ENCODE measurements around the gene CELF3. TPM values are rescaled to one million over a fixed set of nuclear protein-coding genes. Genes with fewer than 3 reads are reported as not detected.

Gene CELF3
- total and polyA plus RNA-seq, 2 donors, result 0.37 to 0.47 TPM

GRCh38 chr1:151714820-151715725 is 1.5 kb downstream of the CELF3 start:
- Histone ChIP-seq H3K27ac (ENCODE audit: low read depth) (no peak overlapping the region), H3K4me1 (ENCODE audit: insufficient read depth) (no peaks in the 10 kb centered on the region), H3K4me3 (ENCODE audit: low read depth, low read length) (no peak overlapping the region), H3K36me3 (ENCODE audit: insufficient read depth) (no peaks in the 10 kb centered on the region)
- DNase-seq (ENCODE audit: extremely low spot score), result no peak
- WGBS, result 61% methylated on average over 10 of the region's 10 CpGs

GRCh38 chr1:151713874-151714273 is 2.7 kb downstream of the CELF3 start:
- no peak for DNase-seq (ENCODE audit: extremely low spot score)
- no peaks in the 10 kb centered on the region for H3K36me3 ChIP-seq (ENCODE audit: insufficient read depth)
- no peak overlapping the region for H3K27ac ChIP-seq (ENCODE audit: low read depth)
- no peaks in the 10 kb centered on the region for H3K4me1 ChIP-seq (ENCODE audit: insufficient read depth)
- no peak overlapping the region for H3K4me3 ChIP-seq (ENCODE audit: low read depth, low read length)
- 86% methylated on average over 2 of the region's 2 CpGs for WGBS

- Histone ChIP-seq H3K4me1 (ENCODE audit: insufficient read depth) (no peaks in the 10 kb centered on the region), H3K4me3 (ENCODE audit: low read depth, low read length) (no peak overlapping the region), H3K36me3 (ENCODE audit: insufficient read depth) (no peaks in the 10 kb centered on the region), H3K27ac (ENCODE audit: low read depth) (no peak overlapping the region)
- no peak for DNase-seq (ENCODE audit: extremely low spot score)
- WGBS, result 76% methylated on average over 2 of the region's 2 CpGs
Measured at GRCh38 chr1:151713044-151713443, 3.6 kb downstream of the CELF3 start.

- Histone ChIP-seq H3K4me3 (ENCODE audit: low read depth, low read length) (no peak overlapping the region), H3K27ac (ENCODE audit: low read depth) (no peak overlapping the region), H3K4me1 (ENCODE audit: insufficient read depth) (no peaks in the 10 kb centered on the region), H3K36me3 (ENCODE audit: insufficient read depth) (no peaks in the 10 kb centered on the region)
- WGBS, result 64% methylated on average over 10 of the region's 10 CpGs
- no peak for DNase-seq (ENCODE audit: extremely low spot score)
Measured at GRCh38 chr1:151711951-151712350, 4.7 kb downstream of the CELF3 start.

- no peak for DNase-seq (ENCODE audit: extremely low spot score)
- H3K4me3 ChIP-seq (ENCODE audit: low read depth, low read length), result no peak overlapping the region
- WGBS, result 83% methylated on average over 21 of the region's 21 CpGs
- no peaks in the 10 kb centered on the region for H3K4me1 ChIP-seq (ENCODE audit: insufficient read depth)
- H3K36me3 ChIP-seq (ENCODE audit: insufficient read depth), result no peaks in the 10 kb centered on the region
- no peak overlapping the region for H3K27ac ChIP-seq (ENCODE audit: low read depth)
Measured at GRCh38 chr1:151711044-151711800, 5.4 kb downstream of the CELF3 start.

- no peaks in the 10 kb centered on the region for H3K4me1 ChIP-seq (ENCODE audit: insufficient read depth)
- WGBS, result 40% methylated on average over 15 of the region's 15 CpGs
- no peak overlapping the region for H3K4me3 ChIP-seq (ENCODE audit: low read depth, low read length)
- no peak for DNase-seq (ENCODE audit: extremely low spot score)
- H3K27ac ChIP-seq (ENCODE audit: low read depth), result no peak overlapping the region
- H3K36me3 ChIP-seq (ENCODE audit: insufficient read depth), result no peaks in the 10 kb centered on the region
Measured at GRCh38 chr1:151710187-151710840, 6.3 kb downstream of the CELF3 start.

- H3K4me1 ChIP-seq (ENCODE audit: insufficient read depth), result no peaks in the 10 kb centered on the region
- no peak overlapping the region for H3K4me3 ChIP-seq (ENCODE audit: low read depth, low read length)
- H3K36me3 ChIP-seq (ENCODE audit: insufficient read depth), result no peaks in the 10 kb centered on the region
- WGBS, result 81% methylated on average over 15 of the region's 15 CpGs
- H3K27ac ChIP-seq (ENCODE audit: low read depth), result no peak overlapping the region
- no peak for DNase-seq (ENCODE audit: extremely low spot score)
Measured at GRCh38 chr1:151708891-151709290, 7.7 kb downstream of the CELF3 start.

GRCh38 chr1:151707541-151708065 is 9.0 kb downstream of the CELF3 start:
- WGBS, result 93% methylated on average over 15 of the region's 15 CpGs
- no peaks in the 10 kb centered on the region for H3K4me1 ChIP-seq (ENCODE audit: insufficient read depth)
- DNase-seq (ENCODE audit: extremely low spot score), result no peak
- no peak overlapping the region for H3K27ac ChIP-seq (ENCODE audit: low read depth)
- H3K4me3 ChIP-seq (ENCODE audit: low read depth, low read length), result no peak overlapping the region
- H3K36me3 ChIP-seq (ENCODE audit: insufficient read depth), result no peaks in the 10 kb centered on the region

GRCh38 chr1:151706464-151707415 is 9.9 kb downstream of the CELF3 start:
- no peak overlapping the region for H3K27ac ChIP-seq (ENCODE audit: low read depth)
- WGBS, result 81% methylated on average over 21 of the region's 21 CpGs
- no peaks in the 10 kb centered on the region for H3K4me1 ChIP-seq (ENCODE audit: insufficient read depth)
- DNase-seq (ENCODE audit: extremely low spot score), result no peak
- H3K36me3 ChIP-seq (ENCODE audit: insufficient read depth), result no peaks in the 10 kb centered on the region
- H3K4me3 ChIP-seq (ENCODE audit: low read depth, low read length), result no peak overlapping the region

GRCh38 chr1:151705753-151706463 is 10.7 kb downstream of the CELF3 start:
- WGBS, result 61% methylated on average over 11 of the region's 11 CpGs
- Histone ChIP-seq H3K27ac (ENCODE audit: low read depth) (no peak overlapping the region), H3K4me3 (ENCODE audit: low read depth, low read length) (no peak overlapping the region), H3K36me3 (ENCODE audit: insufficient read depth) (no peaks in the 10 kb centered on the region), H3K4me1 (ENCODE audit: insufficient read depth) (no peaks in the 10 kb centered on the region)
- no peak for DNase-seq (ENCODE audit: extremely low spot score)

- no peak for DNase-seq (ENCODE audit: extremely low spot score)
- Histone ChIP-seq H3K27ac (ENCODE audit: low read depth) (no peak overlapping the region), H3K36me3 (ENCODE audit: insufficient read depth) (no peaks in the 10 kb centered on the region), H3K4me1 (ENCODE audit: insufficient read depth) (no peaks in the 10 kb centered on the region), H3K4me3 (ENCODE audit: low read depth, low read length) (no peak overlapping the region)
- WGBS, result 84% methylated on average over 7 of the region's 7 CpGs
Measured at GRCh38 chr1:151705146-151705545, 11.5 kb downstream of the CELF3 start.

- Histone ChIP-seq H3K4me3 (ENCODE audit: low read depth, low read length) (no peak overlapping the region), H3K27ac (ENCODE audit: low read depth) (no peak overlapping the region), H3K4me1 (ENCODE audit: insufficient read depth) (no peaks in the 10 kb centered on the region), H3K36me3 (ENCODE audit: insufficient read depth) (no peaks in the 10 kb centered on the region)
- DNase-seq (ENCODE audit: extremely low spot score), result no peak
- WGBS, result 83% methylated on average over 4 of the region's 4 CpGs
Measured at GRCh38 chr1:151704246-151704645, 12.4 kb downstream of the CELF3 start.
